ENCODE results near the gene TASP1.

- TF ChIP-seq CTCF (IDR thresholded peaks at IDR 0.05), result no peak
- no peak for TF ChIP-seq POLR2AphosphoS5 (IDR thresholded peaks at IDR 0.05; ENCODE audit: low read depth, low read length)
- TF ChIP-seq REST (IDR thresholded peaks at IDR 0.05; ENCODE audit: insufficient read depth in 1 of 2, low read depth in 2 of 2, low read length in 1 of 2), result no peak
- TF ChIP-seq TCF7L2 (IDR thresholded peaks at IDR 0.05; ENCODE audit: low read depth, low read length), result no peak
- TF ChIP-seq SIN3A (IDR thresholded peaks at IDR 0.05; ENCODE audit: borderline replicate concordance, insufficient read depth, low read depth, low read length), result no peak
These were observed 174.0 kb downstream of the TASP1 start for GRCh38 chr20:13464702-13465101.

Measured in Panc1 (cell line).